Measurements from ENCODE around the gene PHACTR1.

Gene PHACTR1

DNA sequence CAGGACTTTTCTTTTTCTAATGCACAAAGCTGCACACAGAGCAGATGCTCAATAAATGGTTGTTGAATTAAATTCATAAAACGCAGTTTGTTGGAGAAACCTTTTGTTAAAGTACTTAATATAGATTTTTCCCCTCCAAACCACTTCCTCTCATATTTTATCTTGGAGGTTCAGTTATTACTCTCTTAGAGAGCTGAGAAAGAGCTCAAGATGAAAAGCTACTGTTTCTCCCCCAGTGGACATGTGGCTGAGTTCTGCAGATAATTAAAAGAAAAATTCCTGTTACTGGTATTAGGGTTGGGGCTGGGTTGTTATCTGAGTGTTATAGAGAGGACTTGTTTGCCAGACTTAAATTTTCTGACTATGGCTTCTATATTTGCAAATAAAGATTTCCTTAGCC, 317.7 kb downstream of the PHACTR1 start:
- no peak for DNase-seq

DNA sequence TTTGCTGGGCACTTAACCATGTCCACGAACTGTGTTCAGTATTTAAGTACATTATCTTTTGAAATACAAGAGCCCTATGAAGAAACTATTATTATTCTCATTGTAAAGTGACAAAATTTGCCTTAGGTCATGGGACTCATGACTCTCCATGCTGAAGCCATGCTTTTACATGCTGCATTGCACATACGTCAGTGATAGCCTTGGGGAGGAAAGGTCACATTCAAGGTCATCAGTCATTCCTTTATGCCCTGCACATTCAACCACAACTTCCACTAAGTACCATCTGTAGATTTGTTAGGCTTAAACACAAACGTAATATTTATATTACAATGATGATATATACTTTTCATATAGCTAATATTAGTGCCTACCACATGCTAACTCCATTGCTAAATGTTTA, 319.0 kb downstream of the PHACTR1 start:
- DNase-seq, result no peak

DNA sequence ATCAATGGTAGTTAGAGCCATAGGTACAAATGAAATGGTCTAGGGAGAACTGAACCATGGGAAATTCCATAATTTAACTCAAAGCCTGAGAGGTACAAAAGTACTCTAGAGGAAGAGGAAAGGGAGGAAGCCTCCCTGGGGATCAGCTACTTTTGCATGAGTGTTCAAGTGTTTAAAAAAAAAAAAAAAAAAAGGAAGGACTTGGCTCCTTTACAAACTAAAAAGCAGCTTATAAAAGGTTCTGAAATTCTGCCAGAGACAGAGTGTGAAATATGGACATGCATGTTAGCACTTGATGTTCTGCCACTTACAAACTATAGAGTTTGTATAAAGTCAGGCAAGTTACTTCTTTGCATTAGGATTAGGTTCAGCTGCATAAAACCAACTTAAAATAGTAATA, 321.7 kb downstream of the PHACTR1 start:
- peak; percentile 5 for DNase-seq

DNA sequence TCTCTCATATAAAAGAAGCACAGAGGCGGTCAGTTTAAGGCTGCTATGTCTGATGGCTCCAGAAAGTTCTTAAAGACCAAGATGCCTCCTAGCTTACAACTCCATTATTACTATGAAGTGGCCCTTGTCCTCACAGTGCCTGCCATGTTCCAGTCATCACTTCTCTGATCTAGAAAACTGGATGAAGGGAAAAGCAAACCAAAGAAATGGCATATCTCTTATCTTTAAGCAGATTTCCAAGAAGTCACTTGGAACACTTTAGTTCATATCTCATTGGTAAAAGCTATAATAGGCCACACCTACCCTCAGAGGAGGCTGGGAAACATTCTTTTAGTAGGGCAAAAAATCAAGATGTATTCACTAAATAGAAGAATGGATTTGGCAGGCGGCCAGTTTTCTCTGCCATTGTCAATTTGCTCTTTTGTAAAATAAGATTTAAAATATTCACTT, 322.2 kb downstream of the PHACTR1 start:
- DNase-seq, result no peak

DNA sequence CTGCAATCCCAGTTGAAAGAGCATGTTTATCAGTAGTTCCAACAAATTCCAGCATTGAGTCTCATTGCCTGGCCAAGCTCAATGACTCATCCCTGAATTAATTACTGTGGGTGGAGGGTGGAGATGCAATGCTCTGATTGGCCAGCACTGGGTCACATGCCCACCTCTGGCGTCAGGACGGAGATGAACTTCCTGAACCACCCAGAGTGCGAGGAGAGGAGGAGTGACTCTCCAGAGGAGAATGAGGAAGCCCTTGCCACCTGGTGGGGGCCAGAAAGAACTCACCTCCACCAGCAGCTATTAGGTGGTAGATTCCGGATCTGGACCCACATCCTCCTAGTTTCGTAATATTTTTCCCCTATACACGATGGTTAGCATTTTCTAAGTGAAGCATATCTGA, 327.8 kb downstream of the PHACTR1 start:
- peak; percentile 34 for DNase-seq

DNA sequence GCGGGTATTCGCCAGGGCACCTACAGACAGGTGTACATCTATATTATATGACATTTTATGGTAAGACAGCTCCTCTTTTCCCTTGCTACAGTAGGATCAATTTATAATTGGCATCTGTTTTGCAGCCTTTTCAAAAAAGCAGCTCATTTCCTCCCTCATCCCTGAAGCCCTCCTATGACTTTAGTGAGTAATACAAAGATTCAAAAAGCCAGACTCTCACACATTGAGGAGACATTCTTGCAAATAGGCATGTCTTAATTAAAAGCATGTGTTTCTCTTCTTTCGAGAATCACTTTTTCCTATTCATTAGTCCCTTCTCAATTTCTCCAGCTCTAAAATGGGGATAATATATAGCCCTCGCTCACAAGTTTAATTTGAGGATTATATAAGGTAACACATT, 328.3 kb downstream of the PHACTR1 start:
- peak; percentile 34 for DNase-seq

DNA sequence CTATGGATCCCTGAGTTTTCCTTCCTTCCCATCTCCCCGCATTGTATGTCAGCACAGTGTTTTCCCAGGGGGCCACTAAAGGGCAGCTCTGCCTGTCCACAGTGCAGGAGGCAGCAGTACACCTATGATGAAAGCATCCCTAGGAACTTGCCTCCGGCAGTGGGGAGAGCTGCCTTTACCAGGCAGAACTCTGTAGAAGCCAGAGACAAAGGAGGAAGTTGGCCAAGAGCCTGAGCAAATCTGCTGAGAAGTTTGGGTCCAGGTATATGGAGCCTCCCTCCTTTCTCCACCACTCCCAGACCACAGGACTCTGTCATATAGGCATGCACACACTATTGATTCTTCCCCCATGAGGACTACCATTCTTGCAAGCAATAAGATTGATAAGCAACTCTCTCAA, 329.1 kb downstream of the PHACTR1 start:
- no peak for DNase-seq

DNA sequence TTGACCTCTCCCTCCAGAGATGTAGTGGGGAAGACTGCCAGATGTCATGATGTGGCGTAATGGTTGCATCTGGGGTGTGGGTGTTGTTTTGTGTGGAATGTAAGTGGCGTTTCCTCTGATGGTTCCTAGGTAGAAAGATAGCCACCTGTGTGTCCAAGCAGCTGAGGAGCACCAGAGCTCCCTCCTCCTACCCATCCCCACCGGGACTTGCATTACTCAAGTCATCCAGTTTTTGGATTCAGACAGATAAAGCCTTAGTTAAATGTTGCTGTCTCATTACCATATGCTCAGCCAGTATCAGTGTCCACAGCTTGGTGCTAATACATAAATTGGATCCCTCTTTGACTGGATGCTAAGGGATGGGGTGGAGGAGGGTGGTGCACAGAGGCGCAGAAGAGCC, 329.5 kb downstream of the PHACTR1 start:
- DNase-seq, result no peak

DNA sequence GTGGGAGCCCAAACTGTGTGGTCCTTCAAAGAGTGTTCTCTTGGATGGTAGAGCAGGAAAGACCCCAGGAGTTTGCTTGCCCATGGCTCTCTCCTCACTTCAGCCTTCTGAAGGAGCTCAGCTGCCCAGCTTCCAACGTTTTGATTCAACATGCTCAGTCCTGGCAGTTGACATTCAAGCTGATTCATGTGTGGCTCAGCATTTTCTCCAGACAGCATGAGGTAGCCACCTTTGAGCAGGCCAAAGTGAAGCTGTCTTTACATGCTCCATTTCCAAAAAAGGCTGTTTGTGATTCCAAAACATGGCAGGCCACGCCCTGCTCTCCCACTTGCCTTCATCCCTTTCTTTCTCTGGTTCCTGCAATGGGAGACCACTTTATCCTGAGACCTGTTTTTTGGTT, 331.5 kb downstream of the PHACTR1 start:
- no peak for DNase-seq

DNA sequence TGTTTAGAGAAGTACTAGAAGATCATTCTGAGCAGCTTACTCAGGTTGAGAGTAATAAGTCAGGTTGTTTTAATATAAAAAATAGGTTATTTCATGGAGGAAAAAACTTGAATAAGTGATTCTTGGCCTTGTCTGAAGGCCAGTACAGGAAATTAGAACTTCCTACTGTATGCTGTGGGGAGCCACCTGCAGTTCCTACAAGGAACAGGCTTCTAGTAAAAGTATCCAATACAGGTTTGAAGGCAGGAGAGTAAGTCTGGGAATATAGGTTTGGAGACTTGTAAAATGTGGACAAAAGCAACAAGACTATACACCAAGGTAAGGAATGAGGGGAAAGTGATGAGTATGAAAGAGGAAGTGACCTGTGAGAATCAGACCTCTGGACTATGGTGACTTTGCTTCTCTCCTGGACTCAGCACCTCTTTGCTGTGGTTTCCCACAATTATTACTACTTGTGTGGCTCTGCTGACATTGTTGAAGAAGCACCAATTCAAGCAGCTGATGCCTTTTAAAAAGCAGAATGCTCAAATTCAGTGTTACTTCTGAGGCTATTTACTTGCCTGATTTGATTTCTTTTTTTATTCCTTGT, 333.2 kb downstream of the PHACTR1 start:
- no peak for DNase-seq

DNA sequence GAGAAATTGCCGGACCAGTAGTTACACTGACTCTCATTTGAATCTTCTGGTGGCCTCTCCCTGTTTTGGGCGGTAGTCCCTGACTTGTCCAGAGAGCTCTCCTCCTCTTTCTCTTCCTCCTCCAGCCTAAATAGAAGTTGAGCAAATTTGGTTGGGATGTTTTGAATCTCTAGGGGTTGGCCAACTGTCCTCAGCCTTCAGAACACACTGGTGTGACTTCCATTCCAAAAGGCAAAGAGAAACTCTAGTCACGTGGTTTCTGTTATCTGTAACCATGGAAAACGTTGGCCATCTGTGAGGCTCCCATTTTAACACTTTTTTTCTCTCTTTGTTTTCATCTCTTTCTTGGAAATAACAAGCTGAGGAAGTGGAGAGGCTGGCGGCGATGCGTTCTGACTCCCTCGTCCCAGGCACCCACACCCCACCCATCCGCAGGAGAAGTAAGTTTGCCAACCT, 336.5 kb downstream of the PHACTR1 start:
- DNase-seq, result no peak

DNA sequence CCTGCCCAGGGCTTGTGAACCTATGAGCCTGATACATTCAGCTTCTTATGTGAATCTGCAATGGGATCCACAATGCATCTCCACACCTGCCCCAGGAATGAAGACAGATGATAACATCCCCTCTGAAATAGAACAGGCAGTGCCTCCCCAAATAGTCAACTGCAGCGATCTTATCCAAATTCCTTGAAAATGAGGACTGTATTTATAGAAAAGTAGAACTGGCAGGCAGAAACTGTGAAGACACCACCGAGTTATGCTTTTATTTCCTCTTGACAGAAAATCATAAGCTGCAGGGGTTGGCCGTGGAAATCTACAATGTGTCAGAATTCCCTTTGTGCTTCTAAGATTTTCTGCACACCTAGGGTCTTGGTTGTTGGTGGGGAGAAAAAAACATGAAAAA, 341.5 kb downstream of the PHACTR1 start:
- no peak for DNase-seq

DNA sequence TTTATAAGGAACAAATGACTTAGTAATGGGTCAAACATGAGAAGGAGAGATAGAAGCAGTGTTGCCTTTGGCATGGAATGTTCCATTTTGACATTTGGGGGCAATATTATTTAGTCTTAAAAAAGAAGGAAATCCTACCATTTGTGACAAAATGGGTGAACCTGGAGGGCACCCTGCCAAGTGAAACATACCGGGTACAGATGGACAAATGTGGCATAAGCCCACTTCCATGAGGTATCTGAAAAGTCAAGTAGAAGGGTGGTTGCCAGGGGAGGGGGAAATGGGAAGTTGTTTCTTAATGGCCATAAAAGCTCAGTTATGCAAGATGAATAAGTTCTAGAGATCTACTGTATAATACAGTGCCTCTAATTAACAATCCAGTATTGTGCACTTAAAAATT, 342.5 kb downstream of the PHACTR1 start:
- DNase-seq, result no peak

DNA sequence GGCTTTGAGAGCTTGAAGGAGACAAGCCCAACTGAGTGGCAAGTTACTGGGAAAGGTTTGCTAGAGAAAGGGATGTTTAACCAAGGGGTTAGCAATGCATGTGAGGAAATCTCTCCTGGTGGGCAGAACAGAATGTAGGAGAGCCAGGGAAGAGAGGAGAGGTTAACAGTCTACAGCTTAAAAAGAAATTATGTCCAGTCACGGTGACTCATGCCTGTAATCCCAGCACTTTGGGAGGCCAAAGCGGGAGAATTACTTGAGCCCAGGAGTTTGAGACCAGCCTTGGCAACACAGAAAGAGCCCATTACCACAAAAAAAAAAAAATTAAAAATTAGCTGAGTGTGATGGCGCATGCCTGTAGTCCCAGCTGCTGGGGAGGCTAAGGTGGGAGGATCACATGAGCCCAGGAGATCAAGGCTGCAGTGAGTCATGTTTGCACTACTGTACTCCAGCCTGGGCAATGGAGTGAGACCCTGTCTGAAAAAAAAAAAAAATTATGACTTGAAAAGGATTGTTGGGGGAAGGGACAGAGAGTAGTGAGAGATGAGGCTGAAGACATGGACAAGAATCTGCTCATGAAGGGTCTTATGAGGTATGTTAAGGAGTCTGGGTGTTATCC, 346.8 kb downstream of the PHACTR1 start:
- DNase-seq, result no peak

DNA sequence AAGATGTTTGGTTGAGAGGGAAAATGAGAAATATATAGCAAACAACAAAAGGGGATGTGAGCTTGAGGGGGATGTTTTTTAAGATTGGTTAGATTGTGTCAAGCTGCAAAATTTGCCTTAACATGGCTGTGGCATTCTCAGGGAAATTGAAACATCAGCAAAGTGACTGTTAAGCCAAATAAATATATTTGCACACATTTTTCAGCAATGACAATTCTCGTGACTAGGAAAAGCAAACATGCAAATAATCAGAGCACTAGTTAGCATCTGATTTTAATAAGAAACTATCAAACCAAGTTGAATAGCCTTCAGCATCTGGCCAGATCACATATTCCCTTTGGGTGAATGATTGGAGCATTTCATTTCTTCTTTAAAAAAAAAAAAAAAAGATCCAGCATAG, 349.0 kb downstream of the PHACTR1 start:
- peak; percentile 30 for DNase-seq

DNA sequence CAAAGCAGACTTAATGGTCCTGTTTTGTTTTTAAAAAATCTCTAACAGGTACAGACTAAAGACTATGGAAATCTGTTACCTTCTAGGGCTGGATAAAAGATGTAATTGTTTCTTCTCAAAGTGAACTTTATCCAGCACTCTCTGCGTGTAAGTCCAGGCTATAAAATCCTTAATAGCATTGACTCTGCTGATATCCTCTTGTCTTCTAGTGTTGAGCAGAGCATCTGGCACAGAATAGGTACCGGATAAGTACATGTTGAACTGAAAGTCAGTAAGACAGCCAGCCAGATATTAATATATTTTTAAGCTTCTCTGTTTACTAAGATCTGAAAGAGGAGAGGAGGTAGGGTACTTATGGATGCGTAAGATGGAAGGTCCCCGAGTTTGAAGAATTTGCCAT, 349.5 kb downstream of the PHACTR1 start:
- no peak for DNase-seq

DNA sequence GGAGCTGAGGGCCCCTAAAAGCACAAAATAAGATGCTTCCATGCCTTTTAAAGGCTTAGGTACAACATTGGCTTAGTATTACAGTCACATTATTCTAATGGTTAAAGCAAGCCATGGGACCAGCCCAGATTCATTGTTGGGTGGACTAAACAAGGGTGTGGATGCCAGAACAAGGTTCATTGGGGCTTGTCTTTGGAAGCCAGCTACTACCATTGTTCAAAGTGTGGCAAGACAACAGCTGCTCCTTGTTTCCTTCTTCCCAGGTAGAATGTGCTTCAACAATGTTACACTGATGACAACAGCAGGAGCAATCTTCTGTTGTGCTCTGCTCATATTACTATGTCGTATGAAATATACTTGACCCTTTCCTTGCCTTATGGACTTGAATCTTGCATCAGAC, 350.3 kb downstream of the PHACTR1 start:
- DNase-seq, result no peak

DNA sequence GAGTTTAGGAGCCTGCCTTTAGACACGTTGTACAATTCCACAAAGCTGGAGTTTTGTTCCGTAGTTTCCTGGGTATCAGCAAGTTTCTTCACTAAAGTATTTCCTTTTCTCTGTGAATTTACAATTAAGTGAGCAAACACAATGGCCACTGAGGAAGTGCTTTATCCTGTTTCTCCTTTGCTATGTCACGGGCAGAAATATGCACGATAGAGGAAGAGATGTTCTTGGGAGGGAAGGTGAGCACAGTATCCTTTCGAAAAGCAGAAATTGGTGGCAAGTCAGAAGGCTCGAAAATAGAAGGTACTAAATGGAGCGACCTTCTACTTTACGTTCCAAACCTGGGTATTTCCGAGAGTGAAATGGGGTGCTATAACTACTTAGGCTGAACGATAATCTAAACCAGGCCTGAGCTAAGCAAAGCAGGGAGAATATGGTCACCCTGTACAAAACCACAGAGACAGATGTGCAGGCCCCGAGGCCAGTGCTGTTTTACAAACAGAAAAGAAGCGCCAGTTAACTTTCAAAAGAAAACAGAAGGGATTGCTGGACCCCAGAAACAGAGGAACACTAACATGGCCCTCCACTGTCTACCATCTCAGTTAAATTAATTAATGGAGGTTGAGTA, 352.1 kb downstream of the PHACTR1 start:
- no peak for DNase-seq

DNA sequence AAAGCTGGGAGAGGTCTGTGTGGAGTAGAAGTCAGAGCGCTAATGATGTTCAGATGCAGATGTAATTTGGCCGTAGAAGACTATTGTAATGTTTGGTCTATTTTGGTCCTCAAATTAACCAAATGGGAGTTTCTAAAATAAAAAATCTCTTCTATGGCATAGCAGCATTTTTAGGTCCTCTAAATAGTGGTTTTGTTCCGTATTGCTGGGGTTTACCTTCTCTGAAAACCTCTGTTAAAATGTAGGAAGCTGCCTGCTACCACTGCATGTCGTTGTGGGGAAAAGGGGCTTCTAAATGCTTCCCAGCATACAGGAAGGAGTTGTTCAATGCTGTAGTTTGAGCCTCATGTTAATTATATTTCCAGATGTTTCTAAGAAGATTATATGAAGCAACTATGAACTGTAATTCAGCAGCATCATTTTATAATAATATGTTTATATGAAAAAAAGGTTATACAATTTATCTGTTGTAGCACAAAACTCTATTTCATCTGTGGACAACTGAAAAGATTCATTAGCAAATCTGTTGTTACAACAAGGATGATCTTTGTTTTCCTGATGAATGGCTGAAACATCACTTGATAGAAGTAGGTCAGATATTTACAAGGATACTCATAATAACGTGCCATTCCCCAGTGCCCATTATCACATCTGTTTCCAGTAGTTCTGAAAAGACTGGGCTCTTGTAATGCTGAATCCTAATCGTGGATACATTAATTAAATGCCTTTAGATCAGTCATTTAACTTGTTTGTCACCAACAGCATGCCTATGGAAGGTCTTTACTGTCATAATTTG, 355.2 kb downstream of the PHACTR1 start:
- no peak for DNase-seq

DNA sequence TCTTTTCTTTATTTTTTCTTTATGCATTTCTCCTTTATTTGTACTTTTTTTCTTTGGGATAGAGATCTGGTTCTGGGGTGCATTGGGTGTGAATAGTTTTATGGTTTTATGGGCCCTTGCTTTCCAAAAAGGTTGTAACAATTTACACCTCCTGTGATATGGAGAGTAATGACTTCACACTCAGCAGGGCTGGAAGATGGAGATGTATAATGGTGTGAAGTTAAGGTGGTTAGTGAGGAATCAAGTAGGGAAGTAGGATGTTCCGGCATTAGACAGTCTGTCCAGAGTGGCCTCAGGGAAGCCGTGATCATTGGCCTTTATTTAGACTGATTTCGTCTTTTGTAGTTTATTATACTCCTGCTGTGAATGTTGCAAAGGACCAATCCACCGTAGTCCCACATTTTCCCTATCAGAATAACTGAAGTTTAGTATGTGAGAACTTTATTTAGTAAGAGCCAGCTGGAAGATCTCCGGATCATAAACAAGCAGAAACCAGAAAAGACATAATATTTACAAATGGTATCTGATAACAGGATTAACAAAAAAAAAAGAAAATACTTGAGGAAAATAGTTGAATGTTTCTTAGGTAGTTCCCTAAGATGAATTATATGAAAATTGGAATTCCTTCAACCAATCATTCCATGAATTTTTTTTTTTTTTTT, 356.2 kb downstream of the PHACTR1 start:
- no peak for DNase-seq

DNA sequence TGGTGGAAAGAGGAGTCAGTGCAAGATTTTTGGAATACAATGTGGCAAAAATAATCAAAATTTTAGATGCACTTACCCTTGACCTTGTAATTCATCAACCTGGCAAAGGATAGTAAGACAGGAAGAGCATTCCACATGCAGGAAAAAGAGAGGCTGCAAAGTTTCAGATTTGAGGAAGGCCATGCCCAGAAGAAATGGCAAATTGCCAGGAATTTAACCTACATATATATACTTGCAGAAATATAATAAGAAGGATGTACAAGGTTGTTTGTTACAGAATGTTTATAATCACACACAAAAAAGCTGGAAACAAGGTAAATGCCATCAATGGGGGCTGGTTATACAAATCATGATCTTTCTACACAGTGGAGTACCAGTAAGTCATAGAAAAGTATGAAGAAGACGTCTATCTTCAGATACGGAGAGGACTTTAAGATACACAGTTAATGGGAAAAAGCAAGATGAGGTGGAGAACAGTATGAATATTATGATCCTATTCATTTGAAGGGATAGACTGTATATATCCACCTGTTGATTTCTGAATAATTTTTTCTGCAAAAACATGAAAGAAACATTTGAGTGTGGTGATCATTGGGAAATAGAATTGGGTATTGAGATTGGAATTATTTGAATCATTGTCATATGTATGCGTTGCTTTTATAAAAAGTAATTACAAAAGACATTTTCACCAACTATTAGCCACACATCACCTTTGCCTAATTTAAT, 358.0 kb downstream of the PHACTR1 start:
- no peak for DNase-seq

DNA sequence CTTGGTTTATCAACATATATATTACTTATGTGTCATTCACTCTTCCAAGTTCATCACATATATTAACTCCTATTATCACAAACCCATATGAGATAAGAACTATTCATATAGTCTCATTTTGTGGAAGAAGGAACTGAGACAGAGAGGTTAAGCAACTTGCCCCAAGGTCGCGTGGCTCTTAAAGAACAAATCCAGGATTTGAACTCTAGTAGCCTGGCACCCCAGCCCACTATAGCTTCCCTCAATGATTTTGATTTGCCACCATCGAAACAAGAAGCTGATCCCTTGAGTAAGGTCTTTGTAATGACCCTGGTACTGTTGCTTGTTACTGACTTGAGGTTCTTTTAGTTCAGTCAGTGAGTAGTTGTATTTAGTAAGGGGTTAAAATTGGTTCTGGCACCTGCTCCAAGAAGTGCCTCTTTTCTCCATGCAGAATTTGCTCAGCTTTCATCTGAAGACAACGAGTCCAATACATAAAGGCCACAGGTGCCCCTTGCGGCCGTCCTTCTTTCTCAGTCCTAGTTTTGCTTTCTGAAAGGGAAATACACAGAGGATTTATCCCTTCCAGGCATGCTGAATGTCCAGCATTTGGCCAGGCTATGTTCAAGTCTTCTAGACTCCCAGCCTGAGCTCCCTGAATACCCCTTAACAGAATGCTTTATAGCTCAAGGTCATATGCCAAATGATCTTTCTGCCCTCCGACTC, 358.7 kb downstream of the PHACTR1 start:
- DNase-seq, result no peak
